HG03565 (cell line): ENCODE data around the gene DIDO1.

Experiments used
- ATAC-seq: cut with Tn5 transposase; IDR thresholded peaks from one replicate; pipeline ENCODE4 v1.9.1; 2021; ENCODE audit warnings: mild to moderate bottlenecking, moderate library complexity; ENCODE audit not compliant: unreplicated experiment

The DIDO1 gene

GRCh38 chr20:62951896-62952372 is 25.6 kb upstream of the DIDO1 start:
- no peak for ATAC-seq

- ATAC-seq = no peak
Measured at GRCh38 chr20:62951143-62951895, 25.0 kb upstream of the DIDO1 start.

DNA sequence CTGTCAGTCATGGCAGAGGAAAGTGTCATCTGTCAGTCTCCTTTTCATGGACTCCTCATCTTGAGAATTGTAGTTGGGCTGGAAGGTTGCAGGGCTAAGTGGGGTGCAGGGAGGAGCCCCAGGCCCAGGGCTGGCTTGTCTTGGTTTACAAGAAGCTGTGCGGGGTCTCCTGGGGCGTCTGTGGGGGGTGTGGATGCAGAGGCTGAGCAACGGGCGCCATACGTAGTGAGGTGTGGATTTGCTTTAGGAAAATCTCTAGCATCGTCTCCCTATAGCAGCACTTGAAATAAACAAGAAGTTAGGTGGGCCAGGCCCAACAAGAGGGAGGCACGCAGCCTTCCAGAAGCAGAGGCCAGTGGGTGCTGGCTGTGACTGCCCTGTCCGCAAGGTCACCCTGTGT is 24.4 kb upstream of the DIDO1 start:
- no peak for ATAC-seq

- no peak for ATAC-seq
Measured at GRCh38 chr20:62949962-62950361, 23.7 kb upstream of the DIDO1 start.

GRCh38 chr20:62949153-62949821 is 23.0 kb upstream of the DIDO1 start:
- no peak for ATAC-seq

GRCh38 chr20:62947532-62948300 is 21.4 kb upstream of the DIDO1 start:
- ATAC-seq = no peak

GRCh38 chr20:62946918-62947317 is 20.6 kb upstream of the DIDO1 start:
- ATAC-seq = no peak

GRCh38 chr20:62945771-62946339 is 19.6 kb upstream of the DIDO1 start:
- ATAC-seq = no peak

GRCh38 chr20:62944746-62945145 is 18.4 kb upstream of the DIDO1 start:
- no peak for ATAC-seq

GRCh38 chr20:62944184-62944583 is 17.9 kb upstream of the DIDO1 start:
- ATAC-seq = no peak

DNA sequence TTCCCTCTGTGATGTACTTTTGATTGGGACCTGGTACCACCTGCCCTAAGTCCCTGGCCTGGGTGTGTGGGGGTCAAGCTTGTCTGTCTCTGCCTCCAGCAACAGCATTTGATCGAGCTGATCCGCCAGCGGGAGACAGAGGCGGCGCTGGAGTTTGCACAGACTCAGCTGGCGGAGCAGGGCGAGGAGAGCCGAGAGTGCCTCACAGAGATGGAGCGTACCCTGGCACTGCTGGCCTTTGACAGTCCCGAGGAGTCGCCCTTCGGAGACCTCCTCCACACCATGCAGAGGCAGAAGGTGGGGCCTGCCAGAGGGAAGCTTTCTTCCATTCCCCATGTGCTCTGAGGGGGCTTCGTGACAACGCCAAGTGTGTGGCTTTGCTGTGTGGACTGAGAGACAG is 17.1 kb upstream of the DIDO1 start:
- no peak for ATAC-seq

DNA sequence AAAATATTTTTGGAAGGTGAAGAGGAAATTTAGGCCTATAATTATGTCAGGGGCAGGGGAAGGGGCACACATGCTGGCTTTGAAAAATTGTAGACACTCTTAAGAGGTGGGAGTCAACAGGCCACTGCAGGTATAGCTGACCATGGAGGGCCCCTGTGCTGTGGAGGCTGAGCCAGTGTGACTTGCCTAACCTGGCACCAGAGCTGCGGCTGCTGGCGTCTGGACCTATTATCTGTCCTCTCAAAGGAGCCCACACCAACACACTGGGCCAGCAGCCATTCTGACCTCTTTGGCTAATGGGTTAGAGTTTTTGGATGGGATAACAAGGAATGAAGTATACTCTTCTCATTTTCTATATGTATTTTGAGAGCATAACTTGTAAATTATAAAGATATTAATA is 16.2 kb upstream of the DIDO1 start:
- no peak for ATAC-seq

DNA sequence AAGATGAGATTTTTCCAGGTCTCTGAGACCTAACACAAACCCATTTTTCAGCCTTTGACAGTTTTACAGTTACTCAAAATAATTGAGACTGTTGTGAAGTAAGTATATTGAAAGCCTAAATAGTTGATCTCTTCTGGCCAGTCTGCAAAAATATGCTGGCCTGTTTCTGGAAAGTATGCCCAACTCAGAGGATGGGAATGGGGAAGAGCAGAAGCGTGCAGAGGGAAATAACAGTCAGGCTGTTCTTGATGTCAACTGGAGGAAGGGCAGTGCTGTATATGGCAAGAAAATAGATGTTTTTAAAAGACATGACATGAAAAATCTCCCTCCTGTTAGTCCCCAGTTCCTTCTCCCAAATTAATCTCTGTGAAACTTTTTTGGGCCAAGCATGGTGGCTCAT is 15.5 kb upstream of the DIDO1 start:
- no peak for ATAC-seq

- no peak for ATAC-seq
Measured at GRCh38 chr20:62940875-62941274, 14.6 kb upstream of the DIDO1 start.

DNA sequence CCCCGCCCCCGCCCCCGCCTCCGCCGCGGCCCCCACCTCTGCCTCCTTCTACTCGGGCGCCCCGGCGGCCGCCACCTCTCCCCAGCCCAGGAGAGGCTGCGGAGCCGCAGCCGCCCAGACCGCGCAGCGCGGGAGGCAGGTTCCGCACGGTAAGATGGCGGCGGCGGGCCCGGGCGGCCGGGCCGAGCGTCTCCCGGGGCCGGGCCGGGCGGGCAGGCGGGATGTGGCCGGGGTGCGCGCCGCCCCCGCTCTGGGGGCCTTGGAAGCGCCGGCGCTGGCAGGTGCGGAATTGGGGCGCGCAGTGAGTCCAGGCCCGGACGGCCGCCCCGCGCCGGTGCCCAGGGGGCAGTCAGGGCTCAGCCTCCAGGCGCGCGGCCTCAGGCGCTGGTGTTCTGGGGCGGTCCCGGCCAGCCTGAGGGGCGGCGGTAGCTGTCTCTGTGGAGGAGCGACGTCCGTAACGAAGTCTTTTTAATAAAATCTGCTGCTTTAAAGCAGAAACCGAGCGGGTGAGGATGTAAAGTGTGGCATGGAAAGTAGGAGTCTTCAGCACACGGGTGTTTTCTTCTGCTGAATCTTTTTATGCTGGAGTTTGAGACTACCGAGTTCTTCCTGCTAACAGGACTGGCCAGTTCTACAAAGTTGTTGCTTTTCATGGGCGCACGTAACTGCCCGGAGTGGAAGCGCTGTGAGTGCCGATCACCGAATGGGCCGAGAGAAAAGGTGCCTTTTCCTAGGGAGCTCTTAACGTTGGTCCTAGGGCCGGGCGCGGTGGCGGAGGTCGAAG is 12.0 kb upstream of the DIDO1 start, which contains the start of gene GID8:
TSS of gene GID8 (plus strand) at position 43 of the 784 bp plus-strand sequence. CDS start 3,356 bp downstream, outside the sequence.
- peak; percentile 30 for ATAC-seq

DNA sequence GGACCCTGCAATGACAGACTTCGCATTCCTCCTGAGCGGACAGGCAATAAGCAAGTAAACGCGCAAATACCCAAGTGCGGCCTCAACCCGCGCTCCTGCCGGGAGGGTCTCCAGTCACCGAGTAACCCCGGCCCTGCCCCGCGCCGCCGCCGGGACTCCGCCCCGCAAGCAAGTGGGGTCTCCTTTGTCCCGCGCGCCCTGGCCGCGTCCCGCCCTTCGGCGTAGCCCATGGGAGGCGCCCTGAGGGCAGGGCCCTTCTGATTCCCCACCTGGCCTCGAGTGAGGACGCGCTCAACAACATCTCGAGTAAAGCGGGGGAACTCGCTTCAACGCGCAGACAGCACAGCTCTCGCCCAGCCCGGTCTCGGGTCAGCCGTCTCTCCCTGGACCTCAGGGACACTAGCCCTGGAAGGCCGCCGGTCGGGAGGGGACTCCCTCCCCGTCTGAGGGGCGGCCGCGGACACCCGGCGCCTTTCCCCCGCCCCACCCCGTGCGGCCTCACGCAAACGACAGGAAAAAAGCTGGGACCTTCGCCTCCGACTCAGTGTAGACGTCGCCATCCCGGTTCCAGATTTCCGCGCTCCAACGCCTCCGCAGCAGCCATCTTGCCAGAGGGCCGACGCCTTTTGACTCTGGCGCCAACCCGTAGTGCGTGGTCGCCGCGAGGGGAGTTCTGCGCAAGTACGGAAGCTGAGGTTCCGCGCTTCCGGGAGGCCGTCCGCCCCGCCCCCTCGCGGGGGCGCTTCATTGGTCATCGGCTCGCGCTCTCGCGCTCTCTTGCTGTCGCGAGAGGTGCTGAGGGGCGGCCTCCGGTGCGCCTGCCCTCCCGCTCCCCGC is 11.2 kb upstream of the DIDO1 start:
- ATAC-seq = peak; percentile 74

GRCh38 chr20:62935968-62936585 is 9.8 kb upstream of the DIDO1 start:
- ATAC-seq = no peak

- no peak for ATAC-seq
Measured at GRCh38 chr20:62935204-62935967, 9.1 kb upstream of the DIDO1 start.
